ENCODE measurements around the gene OSBPL5.
"Not testable (repeated sequence)": the region's sequence is repeated elsewhere in the genome, so short reads cannot be mapped to it uniquely, and the experiment has no call there.

DNA sequence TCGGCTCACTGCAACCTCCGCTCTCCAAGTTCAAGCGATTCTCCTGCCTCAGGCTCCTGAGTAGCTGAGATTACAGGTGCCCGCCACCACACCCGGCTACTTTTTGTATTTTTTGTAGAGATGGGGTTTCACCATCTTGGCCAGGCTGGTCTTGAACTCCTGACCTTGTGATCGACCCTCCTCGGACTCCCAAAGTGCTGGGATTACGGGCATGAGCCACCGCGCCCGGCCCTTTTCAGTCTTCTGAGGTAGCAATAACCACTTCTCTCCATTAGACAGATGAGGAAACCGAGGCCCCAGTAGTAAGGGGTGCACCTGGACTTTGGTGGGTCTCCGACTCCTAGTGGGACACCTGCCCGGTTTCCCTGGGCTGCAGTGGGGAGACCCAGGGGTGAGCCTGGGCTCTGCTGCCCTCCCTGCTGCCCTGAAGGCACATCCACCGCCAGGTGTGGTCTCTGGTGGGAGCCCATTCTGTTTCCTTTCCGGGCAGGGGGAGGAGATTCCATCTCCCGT, 3.7 kb upstream of the OSBPL5 start:
- not testable (repeated sequence) for TF ChIP-seq FOXA1 (IDR thresholded peaks at IDR 0.05); NFRKB (IDR thresholded peaks at IDR 0.05); BHLHE40 (IDR thresholded peaks at IDR 0.05; ENCODE audit: borderline replicate concordance); SP1 (IDR thresholded peaks at IDR 0.05); HDGF (IDR thresholded peaks at IDR 0.05; ENCODE audit: borderline replicate concordance)
